ENCODE measurements around the gene ZDHHC24. TPM values are rescaled to one million over a fixed set of nuclear protein-coding genes. Genes with fewer than 3 reads are reported as not detected.

ZDHHC24 gene
- total RNA-seq, 1 donor from 2014 or later = 6.8 TPM

DNA sequence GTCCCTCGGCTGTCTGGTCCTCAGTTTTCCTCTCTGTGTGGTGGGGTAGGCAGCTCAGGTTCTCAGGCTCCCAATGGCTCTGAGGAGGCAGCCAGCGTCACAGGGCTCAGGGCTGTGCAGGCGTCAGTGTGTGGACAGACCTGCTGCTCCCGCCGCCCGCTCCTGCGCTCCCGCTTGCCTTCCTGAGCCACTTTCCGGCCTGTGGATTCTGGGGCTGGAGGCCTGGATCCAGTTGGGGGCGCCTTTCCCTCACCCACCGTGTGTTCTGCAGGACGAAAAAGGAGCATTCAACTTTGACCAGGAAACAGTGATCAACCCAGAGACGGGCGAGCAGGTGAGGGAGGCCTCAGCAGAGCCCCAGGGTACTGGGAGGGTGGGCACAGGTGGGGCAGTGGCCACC, 50.9 kb downstream of the ZDHHC24 start:
- ATAC-seq = no peak

DNA sequence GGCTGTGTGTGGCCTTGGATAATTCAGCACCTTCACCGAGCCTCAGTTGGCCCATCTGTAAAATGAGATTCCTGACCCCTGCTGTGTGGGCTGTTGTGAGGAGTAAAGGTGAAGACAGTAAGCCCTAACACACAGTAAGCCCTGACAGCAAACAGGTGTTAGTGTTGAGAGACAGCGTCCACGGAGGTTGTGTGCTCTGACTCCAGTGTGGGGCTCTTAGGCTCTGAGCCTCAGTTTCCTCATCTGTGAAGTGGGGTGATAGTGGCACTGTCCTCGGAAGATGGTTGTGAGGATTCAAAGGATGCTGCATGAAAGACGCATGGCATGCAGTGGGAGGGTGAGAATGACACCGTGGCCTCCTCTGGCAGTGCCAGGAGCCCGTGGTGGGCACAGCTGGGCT, 51.4 kb downstream of the ZDHHC24 start:
- ATAC-seq = no peak

DNA sequence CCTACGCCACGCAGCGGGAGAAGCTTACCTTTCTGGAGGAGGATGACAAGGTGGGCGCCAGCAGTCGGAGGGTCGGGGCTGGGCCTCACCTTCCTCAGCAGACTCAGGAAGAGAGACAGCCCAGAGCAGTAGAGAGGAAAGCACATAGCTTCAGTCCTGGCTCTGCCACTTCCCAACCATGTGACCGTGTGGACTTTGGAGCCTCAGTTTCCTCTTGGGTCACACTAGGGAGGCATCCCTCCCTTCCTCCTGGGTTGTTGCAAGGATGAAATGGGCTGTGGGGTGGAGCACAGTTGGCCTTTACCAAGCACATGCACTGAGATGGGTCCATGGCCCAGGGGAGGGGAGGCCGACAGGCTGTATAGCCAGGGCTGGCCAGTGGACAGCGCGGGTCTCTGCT, 52.7 kb downstream of the ZDHHC24 start:
- no peak for ATAC-seq

DNA sequence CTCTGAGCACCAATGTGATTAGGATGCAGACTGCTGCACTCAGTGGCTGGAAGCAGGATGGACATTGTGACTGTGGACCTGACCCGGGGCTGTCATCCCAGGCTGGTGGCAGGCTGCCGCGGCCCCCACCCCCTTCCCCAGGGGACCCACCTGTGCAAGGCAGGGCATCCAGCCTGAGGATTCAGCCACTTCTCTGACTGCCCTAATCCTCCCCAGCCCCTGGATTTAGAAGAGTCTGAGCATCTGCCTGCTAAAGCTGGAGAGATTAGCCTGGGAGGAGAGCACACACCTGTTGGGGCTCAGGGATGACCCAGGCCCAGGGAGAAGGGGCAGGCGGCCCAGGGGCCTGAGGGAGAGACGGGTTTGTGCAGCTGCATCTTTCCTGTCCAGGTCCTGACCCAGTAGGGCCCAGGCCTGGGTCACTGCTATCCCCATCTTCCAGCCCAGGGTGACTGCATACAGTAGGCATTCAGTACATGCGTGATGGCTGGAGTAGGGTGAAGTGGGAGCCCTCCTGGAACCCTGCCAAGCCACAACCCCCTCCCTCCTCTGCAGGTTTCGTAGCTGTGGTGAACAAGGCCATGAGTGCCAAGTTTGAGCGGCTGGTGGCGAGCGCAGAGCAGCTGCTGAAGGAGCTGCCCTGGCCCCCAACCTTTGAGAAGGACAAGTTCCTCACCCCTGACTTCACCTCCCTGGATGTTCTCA, 53.5 kb downstream of the ZDHHC24 start:
- no peak for ATAC-seq

DNA sequence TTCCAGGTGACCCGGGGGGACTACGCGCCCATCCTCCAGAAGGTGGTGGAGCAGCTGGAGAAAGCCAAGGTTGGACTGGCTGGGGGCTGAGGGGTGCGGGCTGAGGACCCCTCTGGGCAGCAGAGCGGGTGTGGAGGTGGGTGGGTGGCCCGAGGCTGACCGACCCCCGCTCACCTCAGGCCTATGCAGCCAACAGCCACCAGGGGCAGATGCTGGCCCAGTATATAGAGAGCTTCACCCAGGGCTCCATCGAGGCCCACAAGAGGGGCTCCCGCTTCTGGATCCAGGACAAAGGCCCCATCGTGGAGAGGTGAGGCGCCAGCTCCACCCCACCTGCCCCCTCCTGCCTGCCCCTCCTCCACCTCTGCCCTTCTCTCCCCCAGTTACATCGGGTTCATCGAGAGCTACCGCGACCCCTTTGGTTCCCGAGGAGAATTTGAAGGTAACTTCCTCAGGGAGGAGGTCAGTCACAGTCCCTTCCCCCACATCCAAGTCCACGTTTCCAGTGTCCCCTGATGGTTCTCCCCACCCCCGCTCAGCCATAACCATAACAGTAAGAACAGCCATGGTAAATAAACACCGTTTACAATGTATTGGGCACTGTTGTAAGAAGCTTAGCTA, 54.4 kb downstream of the ZDHHC24 start:
- ATAC-seq = no peak

DNA sequence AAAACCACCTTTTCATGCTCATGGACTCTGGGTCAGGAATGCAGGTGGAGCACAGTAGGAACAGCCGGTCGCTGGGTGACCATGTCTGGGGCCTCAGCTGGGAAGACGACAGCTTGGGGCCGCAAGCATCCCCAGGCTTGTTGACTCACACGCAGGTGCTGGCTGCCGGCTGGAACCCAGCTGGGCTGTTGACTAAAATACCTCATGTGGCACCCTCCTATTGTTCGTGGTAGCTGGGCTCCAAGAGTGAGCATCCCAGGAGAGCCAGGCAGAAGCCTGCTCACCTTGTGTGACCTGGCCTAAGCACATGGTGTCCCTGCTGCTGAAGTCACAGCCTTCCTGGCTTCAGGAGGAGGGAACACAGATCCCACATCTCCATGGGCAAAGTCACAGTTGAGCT, 56.2 kb downstream of the ZDHHC24 start:
- no peak for ATAC-seq

DNA sequence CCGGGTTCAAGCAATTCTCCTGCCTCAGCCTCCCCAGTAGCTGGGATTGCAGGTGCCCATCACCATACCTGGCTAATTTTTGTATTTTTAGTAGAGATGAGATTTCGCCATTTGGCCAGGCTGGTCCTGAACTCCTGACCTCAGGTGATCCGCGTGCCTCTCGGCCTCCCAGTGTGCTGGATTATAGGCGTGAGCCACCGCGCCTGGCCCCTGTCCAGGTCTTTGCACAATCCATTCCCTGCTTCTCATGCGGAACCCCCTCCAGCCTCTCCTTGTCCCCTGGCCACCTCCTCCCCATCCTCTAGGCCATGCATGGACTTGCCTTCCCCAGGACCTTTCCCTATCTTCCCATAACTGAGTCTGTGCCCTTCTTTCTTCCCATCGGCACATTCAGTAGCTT, 56.9 kb downstream of the ZDHHC24 start:
- ATAC-seq = no peak

DNA sequence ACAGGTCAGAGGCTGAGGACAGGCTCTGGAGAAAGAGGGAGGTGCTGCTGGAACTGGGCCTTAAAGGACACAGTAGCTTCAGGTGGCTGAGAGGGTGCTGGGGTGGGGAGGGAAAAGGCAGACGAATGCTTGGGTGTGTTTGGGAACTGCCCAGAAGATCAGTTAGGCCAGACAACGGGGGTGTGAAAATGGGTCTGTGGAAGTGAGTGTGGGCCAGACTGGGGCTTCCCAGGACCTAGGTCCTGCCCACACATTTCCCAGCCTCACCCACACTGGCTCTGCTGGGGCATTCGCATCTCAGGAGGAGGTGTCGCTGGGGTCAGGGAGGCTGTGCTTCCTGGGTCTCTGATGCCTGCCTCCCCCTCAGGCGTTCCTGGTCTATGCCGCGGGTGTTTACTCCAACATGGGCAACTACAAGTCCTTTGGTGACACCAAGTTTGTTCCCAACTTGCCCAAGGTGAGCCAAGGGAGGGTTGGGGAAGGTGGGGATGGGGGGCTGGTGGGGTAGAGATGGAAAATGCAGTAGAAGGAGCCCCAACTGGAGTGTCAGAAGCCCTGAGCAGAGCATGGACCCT, 61.0 kb downstream of the ZDHHC24 start:
- ATAC-seq = no peak

DNA sequence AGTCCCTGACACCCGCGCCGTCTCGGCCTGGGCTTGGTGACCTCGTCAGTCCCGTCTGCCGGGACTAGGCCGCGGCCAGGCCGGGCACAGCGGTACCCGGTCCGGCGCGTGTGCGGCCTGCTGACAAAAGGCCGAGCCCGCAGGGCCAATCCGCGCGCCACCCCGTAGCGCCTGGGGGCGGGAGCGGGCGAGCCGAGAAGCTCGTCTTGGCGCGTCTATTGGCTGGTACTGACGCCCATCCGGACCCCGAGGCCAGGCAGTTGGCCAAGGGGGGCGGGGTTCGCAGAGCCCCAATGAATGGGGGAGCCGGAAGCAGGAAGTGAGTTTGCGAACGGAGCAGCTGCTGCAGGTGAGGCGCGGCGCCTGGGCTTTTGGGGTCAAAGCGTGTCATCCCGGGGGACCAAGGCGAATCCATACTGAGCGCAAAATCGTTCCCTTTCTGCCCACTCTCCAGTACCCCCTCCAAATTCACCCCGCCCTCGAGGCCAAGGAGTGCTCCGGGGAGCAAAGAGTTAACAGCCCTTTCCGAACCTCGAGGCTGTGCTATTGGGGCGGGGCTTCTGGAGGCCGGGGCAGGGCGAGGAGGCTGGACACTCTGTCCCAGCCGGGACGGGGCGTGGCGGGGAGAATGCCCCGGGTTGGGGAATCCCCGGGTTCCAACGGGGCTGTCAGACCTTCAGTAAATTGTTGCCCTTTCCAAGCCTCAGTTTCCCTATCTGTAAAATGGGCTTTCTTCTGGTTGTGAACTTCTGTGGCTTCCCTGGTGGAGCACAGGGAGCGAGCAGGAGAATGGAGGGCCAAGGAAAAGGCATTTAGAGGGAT, 65.5 kb downstream of the ZDHHC24 start, which contains the start of gene DPP3:
Gene DPP3 (plus strand): TSS at position 318 of the 822 bp plus-strand sequence. CDS start 1,767 bp downstream, outside the sequence.
- ATAC-seq = peak; percentile 95

DNA sequence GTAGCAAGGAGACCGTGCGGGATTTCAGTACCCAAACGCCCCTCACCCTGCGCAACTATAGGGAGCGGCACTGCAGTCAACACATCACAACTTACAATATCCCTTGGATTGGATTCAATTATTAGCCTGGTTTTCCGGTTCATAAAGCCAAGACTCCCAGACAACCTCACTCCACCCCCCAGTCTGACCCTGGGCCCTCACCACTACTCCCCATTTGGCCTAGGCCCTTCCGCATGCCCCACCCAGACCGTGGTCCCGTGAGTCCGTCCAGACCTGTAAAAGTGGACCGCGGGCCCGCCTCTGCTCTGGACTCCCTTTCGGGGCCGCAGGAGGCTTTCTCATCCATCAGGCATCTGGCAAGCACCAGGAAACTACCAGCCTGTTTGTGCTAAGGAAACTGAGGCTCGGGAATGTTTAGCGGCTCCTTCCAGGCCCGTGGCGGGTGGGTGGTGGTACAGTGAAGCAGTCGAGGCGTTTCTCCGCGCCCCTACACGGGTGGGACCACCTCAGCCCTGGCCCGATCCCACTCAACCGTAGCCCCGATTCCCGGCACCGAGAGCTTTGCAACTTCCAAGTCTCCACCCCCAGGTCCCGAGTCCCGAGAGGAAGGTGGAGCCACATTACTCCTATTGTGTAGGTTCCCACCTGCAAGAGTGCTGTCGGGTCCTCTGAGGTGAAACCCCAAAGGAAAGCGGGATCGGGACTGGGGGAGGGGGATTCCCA, 66.3 kb downstream of the ZDHHC24 start:
- ATAC-seq = peak; percentile 42

DNA sequence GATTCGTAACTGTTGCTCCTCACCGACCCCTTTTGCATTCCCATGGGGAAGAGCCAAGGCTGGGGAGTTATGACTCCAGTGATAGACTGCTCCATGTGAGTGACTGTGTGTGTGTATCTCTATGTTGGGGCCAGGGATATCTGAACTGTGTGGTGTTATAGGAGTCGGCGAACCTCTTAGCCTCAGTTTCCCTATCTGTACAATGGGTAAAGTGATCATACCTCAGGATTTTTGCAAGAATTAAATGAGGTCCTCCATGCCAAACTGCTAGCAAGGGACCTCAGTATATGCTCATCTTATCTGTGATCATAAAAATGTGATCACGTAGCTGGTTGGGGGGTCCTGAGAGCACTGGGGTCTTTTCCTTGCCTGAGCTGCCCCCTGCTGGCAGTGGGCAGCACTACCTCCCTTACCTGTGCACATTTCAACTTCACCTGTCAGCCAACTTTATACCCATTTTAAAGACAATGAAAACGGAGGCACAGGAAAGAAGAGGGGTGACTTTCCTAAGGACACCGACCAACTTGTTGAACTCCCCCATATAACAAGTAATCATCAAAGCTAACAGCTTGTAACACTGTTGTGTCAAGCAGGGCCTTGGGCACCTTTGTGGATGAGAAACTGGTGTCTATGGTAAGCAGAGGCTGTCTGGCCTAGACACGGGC, 67.0 kb downstream of the ZDHHC24 start:
- no peak for ATAC-seq

DNA sequence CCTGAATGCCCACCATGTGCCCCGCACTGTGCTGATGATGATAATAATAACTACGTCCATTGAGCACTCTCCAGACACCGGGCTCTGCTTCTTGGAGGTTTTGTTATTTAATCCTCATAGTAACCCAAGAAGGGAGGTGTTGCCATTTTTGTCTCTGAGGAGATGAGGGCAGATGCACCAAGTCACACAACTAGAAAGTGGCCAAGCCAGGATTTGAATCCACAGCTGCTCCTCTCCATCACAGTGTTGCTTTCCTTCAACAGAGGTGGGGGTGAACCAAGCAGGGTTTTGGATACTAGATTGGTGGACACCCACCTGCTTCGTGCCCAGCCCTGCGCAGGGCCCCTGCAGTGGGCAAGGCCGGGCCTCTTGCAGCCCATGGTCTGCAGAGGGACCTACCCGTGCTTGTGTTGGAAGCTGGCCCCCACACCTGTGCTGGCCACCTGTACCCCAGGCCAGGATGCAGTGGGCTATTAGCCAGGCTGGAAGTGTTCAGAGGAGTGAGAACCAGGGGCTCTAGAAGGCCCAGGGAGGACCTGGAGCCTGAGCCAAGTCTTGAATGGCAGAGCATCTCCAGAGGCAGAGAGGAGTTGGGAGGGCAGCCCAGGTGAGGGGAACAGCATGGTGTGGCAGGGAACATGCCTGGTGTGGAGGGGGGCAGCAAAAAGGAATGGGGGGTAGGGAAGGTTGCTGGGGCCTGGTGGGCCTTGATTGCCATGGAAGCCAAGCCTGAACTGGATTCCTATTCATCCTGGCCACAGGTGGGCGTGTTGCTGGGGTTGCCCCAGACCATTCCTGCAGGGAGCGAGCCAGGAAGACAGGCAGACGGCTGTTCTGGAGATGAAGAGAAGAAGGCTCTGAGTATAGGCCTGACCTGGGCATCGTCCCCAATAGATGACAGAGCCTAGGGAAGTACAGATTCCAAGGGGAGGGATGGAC, 68.3 kb downstream of the ZDHHC24 start:
- no peak for ATAC-seq

DNA sequence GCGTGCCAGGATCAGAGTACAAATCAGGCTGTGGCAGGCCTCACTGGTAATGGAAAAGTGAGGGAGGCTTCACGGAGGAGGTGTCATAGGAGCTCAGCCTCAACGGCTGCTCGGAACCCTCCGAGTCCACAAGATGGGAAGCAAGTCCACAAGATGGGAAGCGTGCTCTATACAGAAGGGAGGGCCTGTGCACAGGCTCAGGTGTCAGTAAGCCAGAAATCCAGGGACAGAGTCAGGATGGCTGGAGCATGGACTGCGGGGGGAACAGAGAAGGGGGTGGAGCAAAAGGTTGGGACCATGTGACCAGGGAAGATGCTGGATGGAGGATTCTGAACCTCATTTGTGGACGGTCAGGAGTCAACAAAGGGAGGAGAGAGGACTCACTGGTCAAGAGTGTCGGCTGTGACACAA, 69.0 kb downstream of the ZDHHC24 start:
- ATAC-seq = no peak

DNA sequence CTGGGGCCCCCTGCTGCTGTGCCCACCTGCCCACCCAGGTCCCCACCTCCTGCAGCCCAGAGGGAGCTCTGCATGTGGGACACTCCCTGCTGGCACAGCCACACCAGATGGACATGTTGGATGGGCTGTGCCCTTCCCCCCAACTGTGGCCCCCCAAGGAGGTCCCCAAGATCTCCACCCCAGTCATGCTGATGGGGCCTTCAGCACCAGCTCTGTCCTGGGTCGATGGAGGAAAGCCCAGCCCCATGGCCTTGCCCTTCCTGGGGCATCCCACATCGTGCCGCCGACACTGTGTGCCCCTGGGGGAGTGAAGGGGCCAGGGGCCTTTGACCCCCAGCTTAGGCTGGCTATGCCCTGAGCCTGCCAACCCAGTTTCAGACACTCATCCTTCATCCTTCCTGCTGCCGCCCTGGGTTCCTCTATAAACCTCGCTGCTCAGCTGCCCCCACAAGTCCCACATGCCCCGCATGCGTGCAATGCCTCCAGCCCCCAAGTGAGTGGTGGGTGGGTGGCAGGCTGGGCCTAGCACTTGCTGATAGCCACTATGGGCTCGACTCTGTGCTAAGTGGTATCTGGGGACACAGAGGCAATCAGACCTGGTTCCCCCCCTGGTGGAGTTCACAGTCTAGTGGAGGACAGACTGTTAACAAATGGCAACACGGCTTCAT, 69.5 kb downstream of the ZDHHC24 start:
- ATAC-seq = no peak

DNA sequence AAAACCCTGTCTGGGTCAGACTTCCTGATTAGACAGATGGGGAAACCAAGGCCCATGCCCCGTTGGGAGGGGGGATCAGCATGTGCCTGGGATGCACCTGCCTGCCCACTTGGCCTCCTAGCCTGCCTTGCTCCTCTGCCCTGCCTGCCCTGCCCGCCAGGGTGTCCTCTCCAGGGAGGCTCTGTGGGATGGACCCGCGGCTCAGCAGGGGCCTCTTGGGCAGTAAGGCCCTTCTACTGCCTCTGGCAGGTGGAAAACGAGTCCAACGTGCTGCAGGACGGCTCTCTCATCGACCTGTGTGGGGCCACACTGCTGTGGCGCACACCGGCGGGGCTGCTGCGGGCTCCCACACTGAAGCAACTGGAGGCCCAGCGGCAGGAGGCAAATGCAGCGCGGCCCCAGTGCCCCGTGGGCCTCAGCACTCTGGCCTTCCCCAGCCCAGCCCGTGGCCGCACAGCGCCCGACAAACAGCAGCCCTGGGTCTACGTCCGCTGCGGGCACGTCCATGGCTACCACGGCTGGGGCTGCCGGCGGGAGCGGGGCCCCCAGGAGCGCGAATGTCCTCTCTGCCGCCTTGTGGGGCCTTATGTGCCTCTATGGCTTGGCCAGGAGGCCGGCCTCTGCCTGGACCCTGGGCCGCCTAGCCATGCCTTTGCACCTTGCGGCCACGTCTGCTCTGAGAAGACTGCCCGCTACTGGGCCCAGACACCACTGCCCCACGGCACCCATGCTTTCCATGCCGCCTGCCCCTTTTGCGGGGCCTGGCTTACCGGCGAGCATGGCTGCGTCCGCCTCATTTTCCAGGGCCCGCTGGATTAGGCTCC, 70.3 kb downstream of the ZDHHC24 start:
- no peak for ATAC-seq

DNA sequence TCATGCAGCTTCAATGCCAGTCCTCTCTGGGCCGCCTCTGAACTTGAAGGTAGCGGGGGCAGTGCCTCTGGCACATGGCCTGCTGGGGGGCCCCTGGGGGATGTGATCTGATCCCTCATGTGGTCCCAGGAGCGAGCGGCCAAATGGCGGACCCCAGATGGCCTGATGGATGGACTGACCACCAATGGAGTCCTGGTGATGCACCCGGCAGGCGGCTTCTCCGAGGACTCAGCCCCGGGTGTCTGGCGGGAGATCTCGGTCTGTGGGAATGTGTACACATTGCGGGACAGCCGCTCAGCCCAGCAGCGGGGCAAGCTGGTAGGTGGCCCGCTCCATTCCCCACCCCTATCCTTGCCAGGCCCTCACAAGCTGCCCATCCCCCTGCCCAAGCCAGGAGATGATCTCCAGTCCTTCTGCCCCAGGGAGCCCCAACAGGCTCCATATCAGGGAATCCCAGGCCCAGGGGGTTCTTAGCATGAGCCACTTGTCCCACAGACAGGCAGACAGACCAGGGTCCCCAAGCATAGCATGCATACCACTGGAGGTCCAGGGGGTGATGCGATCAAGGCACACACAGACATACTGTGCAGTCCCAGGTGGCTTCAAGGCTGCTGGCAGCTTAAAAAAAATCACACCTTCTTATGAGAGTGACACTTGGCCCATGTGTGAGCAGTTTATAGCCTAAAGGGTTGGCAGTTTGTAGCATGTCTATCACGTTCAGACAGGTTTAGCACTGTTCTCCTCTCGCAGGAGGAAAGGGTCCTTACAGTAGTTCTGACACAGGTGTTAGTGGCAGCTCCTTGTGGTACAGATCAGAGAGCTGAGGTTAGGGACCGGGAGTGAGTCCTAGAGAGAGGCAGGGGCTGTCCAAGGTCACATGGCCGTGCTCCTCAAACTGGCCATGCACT, 72.0 kb downstream of the ZDHHC24 start:
- ATAC-seq = peak; percentile 36

DNA sequence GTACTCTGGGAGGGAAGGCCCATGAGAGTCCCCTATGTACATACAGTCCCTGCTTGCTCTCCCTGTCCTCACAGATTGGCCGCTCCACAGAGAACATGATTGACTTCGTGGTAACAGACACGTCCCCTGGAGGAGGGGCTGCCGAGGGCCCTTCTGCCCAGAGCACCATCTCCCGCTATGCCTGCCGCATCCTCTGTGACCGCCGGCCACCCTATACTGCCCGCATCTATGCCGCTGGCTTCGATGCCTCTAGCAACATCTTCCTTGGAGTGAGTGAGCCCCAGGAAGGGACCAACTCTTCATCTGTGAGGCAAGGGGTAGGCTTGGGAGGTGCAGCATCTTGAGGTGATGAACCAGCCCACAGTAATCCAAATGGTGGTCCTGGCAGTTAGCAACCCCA, 72.7 kb downstream of the ZDHHC24 start:
- ATAC-seq = no peak

DNA sequence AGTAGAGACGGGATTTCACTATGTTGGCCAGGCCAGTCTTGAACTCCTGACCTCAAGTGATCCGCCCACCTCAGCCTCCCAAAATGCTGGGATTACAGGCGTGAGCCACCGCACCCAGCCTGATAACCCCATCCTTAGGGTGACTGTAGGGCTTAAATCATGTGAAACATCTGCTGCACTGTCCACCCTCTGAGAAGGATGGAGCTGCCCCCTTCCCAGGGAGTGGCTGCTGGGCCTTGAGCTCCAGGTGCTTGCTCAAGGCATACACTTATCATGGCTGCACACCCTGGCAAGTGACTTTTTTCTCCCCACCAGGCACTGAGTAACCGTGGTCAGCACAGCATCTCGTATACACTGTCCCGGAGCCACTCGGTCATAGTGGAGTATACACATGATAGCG, 73.8 kb downstream of the ZDHHC24 start:
- ATAC-seq = no peak

All from esophagus mucosa (tissue), 1 donor.